ENCODE data around the gene CFDP1.

DNA sequence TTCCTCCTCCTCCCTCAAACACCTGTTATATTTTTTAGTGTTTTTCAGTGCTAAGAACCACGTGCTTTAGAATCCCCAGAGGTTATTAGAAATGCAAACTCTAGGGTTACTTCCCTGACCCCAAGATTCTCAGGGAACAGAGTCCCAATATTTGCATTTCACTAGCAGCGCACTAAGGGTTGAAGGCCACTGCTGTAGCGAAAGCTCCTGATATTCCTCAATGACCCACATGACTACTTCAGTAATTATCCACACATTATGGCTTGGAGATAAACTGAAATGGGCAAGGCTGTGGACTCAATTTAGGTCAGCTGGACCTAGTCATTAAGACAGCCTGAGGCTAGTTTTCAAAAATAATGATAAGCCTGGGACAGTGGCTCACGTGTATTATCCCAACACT, 103.4 kb downstream of the CFDP1 start:
- no peak for TF ChIP-seq YY1 (IDR thresholded peaks at IDR 0.05; ENCODE audit: insufficient read depth, insufficient read length)
- no peak for TF ChIP-seq SUZ12 (IDR thresholded peaks at IDR 0.05; ENCODE audit: extremely low read depth, insufficient read depth, insufficient read length)
- no peak for TF ChIP-seq ZNF274 (IDR thresholded peaks at IDR 0.05; ENCODE audit: low read depth, low read length)

Data from NT2/D1 (cell line).